Esophagus squamous epithelium (tissue), 4 donors: ENCODE data around the gene ZCCHC3.

ENCODE experiments used
- POLR2A ChIP-seq, 4 donors: fragments of 450-650 bp; IDR thresholded peaks; one replicate each; pipeline ENCODE4 v1.6.1; 2017; ENCODE audit warnings: antibody characterized with exemption in 4 of 4, mild to moderate bottlenecking in 4 of 4, moderate library complexity in 3 of 4
- TF ChIP-seq, protein P1 (sequence below), 6 experiments: fragments of 450-650 bp in 4 of 6; fragments of 200-600 bp in 2 of 6; sonication (generic) in 2 of 6; IDR thresholded peaks; one replicate each; pipeline ENCODE4 v1.5.1; 2016 to 2019; ENCODE audit warnings: antibody characterized with exemption in 6 of 6, mild to moderate bottlenecking in 4 of 6, moderate library complexity in 4 of 6

DNA sequence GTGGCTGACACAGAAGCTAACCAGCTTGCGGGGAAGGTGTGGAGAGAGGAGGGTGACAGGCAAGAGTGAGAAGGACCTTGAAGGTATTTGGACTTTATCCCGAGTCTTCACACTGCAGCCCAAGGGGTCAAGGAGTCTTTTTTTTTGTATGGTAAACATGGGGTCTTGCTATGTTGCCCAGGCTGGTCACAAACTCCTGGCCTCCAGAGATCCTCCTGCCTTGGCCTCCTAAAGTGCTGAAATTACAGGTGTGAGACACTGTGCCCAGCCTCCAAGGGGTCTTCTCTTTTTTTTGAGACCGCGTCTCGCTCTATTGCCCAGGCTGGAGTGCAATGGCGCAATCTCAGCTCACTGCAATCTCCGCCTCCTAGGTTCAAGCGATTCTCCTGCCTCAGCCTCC is 37.2 kb downstream of the ZCCHC3 start:
- no peak for TF ChIP-seq POLR2A (IDR thresholded peaks at IDR 0.05)
- TF ChIP-seq, protein P1, sequence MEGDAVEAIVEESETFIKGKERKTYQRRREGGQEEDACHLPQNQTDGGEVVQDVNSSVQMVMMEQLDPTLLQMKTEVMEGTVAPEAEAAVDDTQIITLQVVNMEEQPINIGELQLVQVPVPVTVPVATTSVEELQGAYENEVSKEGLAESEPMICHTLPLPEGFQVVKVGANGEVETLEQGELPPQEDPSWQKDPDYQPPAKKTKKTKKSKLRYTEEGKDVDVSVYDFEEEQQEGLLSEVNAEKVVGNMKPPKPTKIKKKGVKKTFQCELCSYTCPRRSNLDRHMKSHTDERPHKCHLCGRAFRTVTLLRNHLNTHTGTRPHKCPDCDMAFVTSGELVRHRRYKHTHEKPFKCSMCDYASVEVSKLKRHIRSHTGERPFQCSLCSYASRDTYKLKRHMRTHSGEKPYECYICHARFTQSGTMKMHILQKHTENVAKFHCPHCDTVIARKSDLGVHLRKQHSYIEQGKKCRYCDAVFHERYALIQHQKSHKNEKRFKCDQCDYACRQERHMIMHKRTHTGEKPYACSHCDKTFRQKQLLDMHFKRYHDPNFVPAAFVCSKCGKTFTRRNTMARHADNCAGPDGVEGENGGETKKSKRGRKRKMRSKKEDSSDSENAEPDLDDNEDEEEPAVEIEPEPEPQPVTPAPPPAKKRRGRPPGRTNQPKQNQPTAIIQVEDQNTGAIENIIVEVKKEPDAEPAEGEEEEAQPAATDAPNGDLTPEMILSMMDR (IDR thresholded peaks at IDR 0.05) = no peak
